HepG2 (cell line): ENCODE results near the gene LEPROT. TPM values are rescaled to one million over a fixed set of nuclear protein-coding genes. Genes with fewer than 3 reads are reported as not detected.

Experiments
- CHCHD3 ChIP-seq: sonication (generic); formaldehyde crosslinking; IDR thresholded peaks from 2 replicates; pipeline ENCODE4 v1.8.0; 2022; ENCODE audit warnings: mild to moderate bottlenecking, missing genetic modification reagents, moderate library complexity
- ESRRA ChIP-seq: sonication (generic); formaldehyde crosslinking; IDR thresholded peaks from 2 replicates; pipeline ENCODE4 v1.5.1; 2020; ENCODE audit warnings: mild to moderate bottlenecking, low read depth, missing genetic modification reagents
- NFE2L1 ChIP-seq: sonication (generic); formaldehyde crosslinking; IDR thresholded peaks from 2 replicates; pipeline ENCODE4 v1.4.0; 2020; ENCODE audit warnings: missing genetic modification reagents, mild to moderate bottlenecking, borderline replicate concordance
- SOX13 ChIP-seq, 3 experiments: fragments of 450-650 bp in 1 of 3; sonication (generic) in 1 of 3; formaldehyde crosslinking in 1 of 3; IDR thresholded peaks in 2 of 3; conservative IDR thresholded peaks in 1 of 3; 2 replicates each; pipeline versions ENCODE4 v1.5.0 to v1.6.1; 2016 to 2020; ENCODE audit warnings: antibody characterized with exemption in 1 of 3, mild to moderate bottlenecking in 1 of 3, missing compliant biosample characterization in 1 of 3, missing genetic modification reagents in 1 of 3, moderate library complexity in 1 of 3
- XRCC5 ChIP-seq: fragments of 200-400 bp; formaldehyde crosslinking; optimal IDR thresholded peaks from 2 replicates; pipeline ENCODE3; 2017; ENCODE audit warnings: mild to moderate bottlenecking, low read length
- ZFP36 ChIP-seq: fragments of 150-350 bp; IDR thresholded peaks from 2 replicates; pipeline ENCODE4 v1.6.1; 2018; ENCODE audit warnings: borderline replicate concordance, low read length, low read depth; ENCODE audit not compliant: partially characterized antibody
- ZNF180 ChIP-seq: sonication (generic); formaldehyde crosslinking; IDR thresholded peaks from 2 replicates; pipeline ENCODE4 v1.4.0; 2020; ENCODE audit warnings: low read depth, missing genetic modification reagents, borderline replicate concordance
- ZNF20 ChIP-seq: sonication (generic); formaldehyde crosslinking; IDR thresholded peaks from 2 replicates; pipeline ENCODE4 v1.4.0; 2020; ENCODE audit warnings: mild to moderate bottlenecking, moderate library complexity, missing genetic modification reagents
- ZNF225 ChIP-seq: sonication (generic); formaldehyde crosslinking; IDR thresholded peaks from 2 replicates; pipeline ENCODE4 v1.4.0; 2020; ENCODE audit warnings: mild to moderate bottlenecking, missing genetic modification reagents
- ZNF230 ChIP-seq: sonication (generic); formaldehyde crosslinking; IDR thresholded peaks from 2 replicates; pipeline ENCODE4 v1.4.0; 2020; ENCODE audit warnings: mild to moderate bottlenecking, missing genetic modification reagents
- ZNF263 ChIP-seq: sonication (generic); formaldehyde crosslinking; IDR thresholded peaks from 2 replicates; pipeline ENCODE4 v1.4.0; 2020; ENCODE audit warnings: missing genetic modification reagents
- ZNF781 ChIP-seq: sonication (generic); formaldehyde crosslinking; IDR thresholded peaks from 2 replicates; pipeline ENCODE4 v1.5.1; 2020; ENCODE audit warnings: borderline replicate concordance, mild to moderate bottlenecking, missing genetic modification reagents; ENCODE audit errors: not compliant biosample characterization
- ZSCAN29 ChIP-seq: sonication (generic); formaldehyde crosslinking; conservative IDR thresholded peaks from 2 replicates; pipeline ENCODE4 v1.4.0; 2020; ENCODE audit warnings: mild to moderate bottlenecking, missing genetic modification reagents
- polyA plus RNA-seq, 8 experiments: library from polyadenylated mRNA; depleted of rRNA in 3 of 8; stranded (reverse) in 7 of 8; unstranded in 1 of 8; fragments of >200 nt; fragmentation: Illumina TruSeq in 4 of 8; extraction: Trizol in 4 of 8; gene quantifications; 2 replicates each; pipeline versions ENCODE4 v1.2.1 to v1.2.3, GENCODE V29; 2011 to 2016; ENCODE audit warnings: low read depth in 4 of 8, missing spikeins in 1 of 8, mixed read lengths in 1 of 8; ENCODE audit not compliant: insufficient read depth in 1 of 8
- total RNA-seq, 5 experiments: library from RNA; depleted of rRNA; stranded (reverse); fragments of >200 nt; fragmentation: Illumina TruSeq; extraction: Trizol; gene quantifications; 2 replicates each; pipeline ENCODE4 v1.2.3, GENCODE V29; 2016; ENCODE audit warnings: low read depth in 1 of 5
- TF ChIP-seq, protein P1 (sequence below): sonication (generic); formaldehyde crosslinking; IDR thresholded peaks from 2 replicates; pipeline ENCODE4 v1.5.1; 2020; ENCODE audit warnings: mild to moderate bottlenecking, missing genetic modification reagents, moderate library complexity
- TF ChIP-seq, protein P2 (sequence below): sonication (generic); formaldehyde crosslinking; IDR thresholded peaks from 2 replicates; pipeline ENCODE4 v1.4.0; 2020; ENCODE audit warnings: missing genetic modification reagents
- TF ChIP-seq, protein P3 (sequence below): sonication (generic); formaldehyde crosslinking; IDR thresholded peaks from 2 replicates; pipeline ENCODE4 v1.5.1; 2020; ENCODE audit warnings: missing genetic modification reagents, mild to moderate bottlenecking, borderline replicate concordance
- TF ChIP-seq, protein P4 (sequence below): sonication (generic); formaldehyde crosslinking; IDR thresholded peaks from 2 replicates; pipeline ENCODE4 v1.4.0; 2020; ENCODE audit warnings: mild to moderate bottlenecking, missing genetic modification reagents

LEPROT gene
- total and polyA plus RNA-seq, 2 of the 13 experiments (the other 11 are each of a cell fraction or from before 2014, with no cell fraction given), result 36.8 to 51.4 TPM

DNA sequence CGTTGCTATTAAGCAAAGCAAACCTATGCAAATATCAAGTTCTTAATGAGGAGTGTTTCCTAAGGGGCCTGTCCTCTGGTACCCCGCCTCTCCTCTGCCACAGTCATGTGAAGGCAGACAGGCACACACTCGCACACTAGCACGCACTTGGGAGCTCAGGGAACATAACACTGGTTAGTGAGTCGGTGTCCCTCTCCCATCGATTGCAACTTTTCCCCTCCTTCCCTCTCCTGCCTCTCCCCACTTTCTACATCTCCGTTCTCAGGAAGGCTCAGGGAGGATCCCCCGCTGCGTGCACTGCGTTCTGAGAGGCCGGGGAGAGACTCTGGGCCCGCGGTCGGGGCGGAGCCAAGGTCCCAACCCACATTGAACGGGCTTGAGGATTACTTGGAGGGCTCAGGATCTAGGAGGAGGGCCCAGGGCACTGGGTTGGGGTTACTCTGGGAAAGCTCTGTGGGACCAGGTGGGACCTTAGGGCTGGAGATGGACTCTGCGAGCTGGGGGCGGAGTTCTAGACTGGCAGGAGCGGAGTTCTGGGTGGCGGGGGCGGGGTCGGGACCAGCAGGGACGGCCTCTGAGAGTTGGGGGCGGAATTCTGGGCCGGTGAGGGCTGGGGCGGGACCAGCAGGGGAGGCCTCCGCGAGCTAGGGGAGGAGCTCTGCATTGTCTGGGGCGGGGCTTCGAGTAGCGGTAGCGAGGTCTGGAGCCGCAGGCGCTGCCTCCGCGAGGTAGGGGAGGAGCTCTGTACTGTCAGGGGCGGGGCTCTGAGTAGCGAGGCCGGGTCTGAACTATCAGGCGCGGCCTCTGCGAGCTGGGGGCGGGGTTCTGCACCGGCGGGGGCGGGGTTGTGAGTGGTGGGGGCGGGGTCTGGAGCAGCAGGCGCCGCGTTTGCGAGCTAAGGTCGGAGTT lies 533 bp upstream of the LEPROT start (continued):
- TF ChIP-seq NFE2L1 (CRISPR knock-in tag) (no peak), ZNF263 (0 out of 2 replicates have a peak, but pooled peaks have one; percentile 31), ESRRA (CRISPR knock-in tag) (no peak), ZNF781 (CRISPR knock-in tag) (no peak), ZSCAN29 (CRISPR knock-in tag) (peak; percentile 82; the same call in 1 of the 2 replicates), ZNF230 (CRISPR knock-in tag) (0 out of 2 replicates have a peak, but pooled peaks have one; percentile 73), CHCHD3 (CRISPR knock-in tag) (no peak), SOX13 (IDR thresholded peaks at IDR 0.05) (no peak), SOX13 (CRISPR knock-in tag; conservative IDR thresholded peaks at IDR 0.05 in 1 of 2, IDR thresholded peaks at IDR 0.05 in 1 of 2) (no peak), ZNF20 (CRISPR knock-in tag) (no peak), ZNF225 (CRISPR knock-in tag) (0 out of 2 replicates have a peak, but pooled peaks have one; percentile 25), XRCC5 (peak; percentile 17), ZNF180 (CRISPR knock-in tag) (no peak), ZFP36 (no peak)
- TF ChIP-seq, protein P1, sequence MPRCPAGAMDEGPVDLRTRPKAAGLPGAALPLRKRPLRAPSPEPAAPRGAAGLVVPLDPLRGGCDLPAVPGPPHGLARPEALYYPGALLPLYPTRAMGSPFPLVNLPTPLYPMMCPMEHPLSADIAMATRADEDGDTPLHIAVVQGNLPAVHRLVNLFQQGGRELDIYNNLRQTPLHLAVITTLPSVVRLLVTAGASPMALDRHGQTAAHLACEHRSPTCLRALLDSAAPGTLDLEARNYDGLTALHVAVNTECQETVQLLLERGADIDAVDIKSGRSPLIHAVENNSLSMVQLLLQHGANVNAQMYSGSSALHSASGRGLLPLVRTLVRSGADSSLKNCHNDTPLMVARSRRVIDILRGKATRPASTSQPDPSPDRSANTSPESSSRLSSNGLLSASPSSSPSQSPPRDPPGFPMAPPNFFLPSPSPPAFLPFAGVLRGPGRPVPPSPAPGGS (CRISPR knock-in tag), result no peak
- TF ChIP-seq, protein P2, sequence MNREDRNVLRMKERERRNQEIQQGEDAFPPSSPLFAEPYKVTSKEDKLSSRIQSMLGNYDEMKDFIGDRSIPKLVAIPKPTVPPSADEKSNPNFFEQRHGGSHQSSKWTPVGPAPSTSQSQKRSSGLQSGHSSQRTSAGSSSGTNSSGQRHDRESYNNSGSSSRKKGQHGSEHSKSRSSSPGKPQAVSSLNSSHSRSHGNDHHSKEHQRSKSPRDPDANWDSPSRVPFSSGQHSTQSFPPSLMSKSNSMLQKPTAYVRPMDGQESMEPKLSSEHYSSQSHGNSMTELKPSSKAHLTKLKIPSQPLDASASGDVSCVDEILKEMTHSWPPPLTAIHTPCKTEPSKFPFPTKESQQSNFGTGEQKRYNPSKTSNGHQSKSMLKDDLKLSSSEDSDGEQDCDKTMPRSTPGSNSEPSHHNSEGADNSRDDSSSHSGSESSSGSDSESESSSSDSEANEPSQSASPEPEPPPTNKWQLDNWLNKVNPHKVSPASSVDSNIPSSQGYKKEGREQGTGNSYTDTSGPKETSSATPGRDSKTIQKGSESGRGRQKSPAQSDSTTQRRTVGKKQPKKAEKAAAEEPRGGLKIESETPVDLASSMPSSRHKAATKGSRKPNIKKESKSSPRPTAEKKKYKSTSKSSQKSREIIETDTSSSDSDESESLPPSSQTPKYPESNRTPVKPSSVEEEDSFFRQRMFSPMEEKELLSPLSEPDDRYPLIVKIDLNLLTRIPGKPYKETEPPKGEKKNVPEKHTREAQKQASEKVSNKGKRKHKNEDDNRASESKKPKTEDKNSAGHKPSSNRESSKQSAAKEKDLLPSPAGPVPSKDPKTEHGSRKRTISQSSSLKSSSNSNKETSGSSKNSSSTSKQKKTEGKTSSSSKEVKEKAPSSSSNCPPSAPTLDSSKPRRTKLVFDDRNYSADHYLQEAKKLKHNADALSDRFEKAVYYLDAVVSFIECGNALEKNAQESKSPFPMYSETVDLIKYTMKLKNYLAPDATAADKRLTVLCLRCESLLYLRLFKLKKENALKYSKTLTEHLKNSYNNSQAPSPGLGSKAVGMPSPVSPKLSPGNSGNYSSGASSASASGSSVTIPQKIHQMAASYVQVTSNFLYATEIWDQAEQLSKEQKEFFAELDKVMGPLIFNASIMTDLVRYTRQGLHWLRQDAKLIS (CRISPR knock-in tag), result no peak
- TF ChIP-seq, protein P3, sequence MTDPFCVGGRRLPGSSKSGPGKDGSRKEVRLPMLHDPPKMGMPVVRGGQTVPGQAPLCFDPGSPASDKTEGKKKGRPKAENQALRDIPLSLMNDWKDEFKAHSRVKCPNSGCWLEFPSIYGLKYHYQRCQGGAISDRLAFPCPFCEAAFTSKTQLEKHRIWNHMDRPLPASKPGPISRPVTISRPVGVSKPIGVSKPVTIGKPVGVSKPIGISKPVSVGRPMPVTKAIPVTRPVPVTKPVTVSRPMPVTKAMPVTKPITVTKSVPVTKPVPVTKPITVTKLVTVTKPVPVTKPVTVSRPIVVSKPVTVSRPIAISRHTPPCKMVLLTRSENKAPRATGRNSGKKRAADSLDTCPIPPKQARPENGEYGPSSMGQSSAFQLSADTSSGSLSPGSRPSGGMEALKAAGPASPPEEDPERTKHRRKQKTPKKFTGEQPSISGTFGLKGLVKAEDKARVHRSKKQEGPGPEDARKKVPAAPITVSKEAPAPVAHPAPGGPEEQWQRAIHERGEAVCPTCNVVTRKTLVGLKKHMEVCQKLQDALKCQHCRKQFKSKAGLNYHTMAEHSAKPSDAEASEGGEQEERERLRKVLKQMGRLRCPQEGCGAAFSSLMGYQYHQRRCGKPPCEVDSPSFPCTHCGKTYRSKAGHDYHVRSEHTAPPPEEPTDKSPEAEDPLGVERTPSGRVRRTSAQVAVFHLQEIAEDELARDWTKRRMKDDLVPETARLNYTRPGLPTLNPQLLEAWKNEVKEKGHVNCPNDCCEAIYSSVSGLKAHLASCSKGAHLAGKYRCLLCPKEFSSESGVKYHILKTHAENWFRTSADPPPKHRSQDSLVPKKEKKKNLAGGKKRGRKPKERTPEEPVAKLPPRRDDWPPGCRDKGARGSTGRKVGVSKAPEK (CRISPR knock-in tag), result no peak
- TF ChIP-seq, protein P4, sequence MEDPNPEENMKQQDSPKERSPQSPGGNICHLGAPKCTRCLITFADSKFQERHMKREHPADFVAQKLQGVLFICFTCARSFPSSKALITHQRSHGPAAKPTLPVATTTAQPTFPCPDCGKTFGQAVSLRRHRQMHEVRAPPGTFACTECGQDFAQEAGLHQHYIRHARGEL (CRISPR knock-in tag), result no peak
